A549 (cell line): ENCODE results near the gene MAFF. TPM values are rescaled to one million over a fixed set of nuclear protein-coding genes. Genes with fewer than 3 reads are reported as not detected.

Experiments used
- ATAC-seq, 2 experiments: fragments of 200-7000 bp in 1 of 2; fragments of >200 bp in 1 of 2; cut with Nextera tagmentation in 1 of 2; cut with Tn5 transposase in 1 of 2; 3 replicates each; pipeline versions ENCODE4 v1.8.0 to v1.9.1; 2018 to 2020; ENCODE audit warnings: mild to moderate bottlenecking in 1 of 2, moderate library complexity in 1 of 2
- CTCF ChIA-PET: fragments of 300-600 bp; sonication (Branson Sonifier 250); formaldehyde crosslinking; extraction: SDS; loops from one replicate; lab custom pipeline; 2021; ENCODE audit warnings: antibody characterized with exemption, inconsistent platforms; lab: Yijun Ruan, JAX
- POLR2A ChIA-PET: fragments of 350-600 bp; formaldehyde crosslinking; extraction: SDS; loops from one replicate; lab custom pipeline; 2021; ENCODE audit warnings: antibody characterized with exemption, inconsistent platforms; lab: Yijun Ruan, JAX
- DNase-seq, 2 experiments: peaks; one replicate each; pipeline versions ENCODE4 v3.0.0 to v3.0.0-alpha.2; 2011 to 2016; ENCODE audit warnings: low read depth in 1 of 2, low spot score in 1 of 2
- FAIRE-seq: peaks from 2 replicates; lab custom pipeline; 2011; peaks lifted over from hg19 to GRCh38; lab: Jason Lieb, UNC
- H3K27ac ChIP-seq, 2 experiments: fragments of >200 bp; sonication (Bioruptor Twin); formaldehyde crosslinking; 3 replicates each; pipeline ENCODE4 v1.5.1; 2016 to 2017
- H3K4me1 ChIP-seq: fragments of >200 bp; sonication (Bioruptor Twin); formaldehyde crosslinking; 3 replicates; pipeline ENCODE4 v1.6.1; 2016
- H3K4me2 ChIP-seq: fragments of >200 bp; sonication (Bioruptor Twin); formaldehyde crosslinking; 3 replicates; pipeline ENCODE4 v1.6.1; 2016
- H3K4me3 ChIP-seq: fragments of >200 bp; sonication (Bioruptor Twin); formaldehyde crosslinking; 3 replicates; pipeline ENCODE4 v1.5.1; 2016
- H3K9me3 ChIP-seq: fragments of >200 bp; sonication (Bioruptor Twin); formaldehyde crosslinking; 3 replicates; pipeline ENCODE4 v1.6.1; 2016
- CBX2 ChIP-seq: fragments of 200-600 bp; sonication (generic); IDR thresholded peaks from 2 replicates; pipeline ENCODE4 v1.6.1; 2016; ENCODE audit warnings: low read depth, mild to moderate bottlenecking, borderline replicate concordance
- CHD4 ChIP-seq: fragments of 200-600 bp; sonication (generic); IDR thresholded peaks from 2 replicates; pipeline ENCODE4 v1.6.1; 2016; ENCODE audit warnings: antibody characterized with exemption, mild to moderate bottlenecking, borderline replicate concordance
- EHF ChIP-seq: fragments of 250-450 bp; sonication (Bioruptor Pico); IDR thresholded peaks from 2 replicates; pipeline ENCODE4 v1.5.0; 2020; ENCODE audit warnings: mild to moderate bottlenecking
- EP300 ChIP-seq, 2 experiments: fragments of >200 bp; sonication (Bioruptor Twin); formaldehyde crosslinking; IDR thresholded peaks; 2 replicates in 1 of 2; 3 replicates in 1 of 2; pipeline ENCODE4 v1.6.1; 2016 to 2017
- HOXB13 ChIP-seq: fragments of 250-450 bp; sonication (Bioruptor Pico); IDR thresholded peaks from 2 replicates; pipeline ENCODE4 v1.5.0; 2020; ENCODE audit warnings: low read depth, mild to moderate bottlenecking, moderate library complexity
- HOXB5 ChIP-seq: fragments of 250-450 bp; sonication (Bioruptor Pico); IDR thresholded peaks from 2 replicates; pipeline ENCODE4 v1.5.0; 2020; ENCODE audit warnings: mild to moderate bottlenecking, moderate library complexity
- JUN ChIP-seq, 2 experiments: fragments of >200 bp; sonication (Bioruptor Twin); formaldehyde crosslinking; IDR thresholded peaks; 2 replicates in 1 of 2; 3 replicates in 1 of 2; pipeline ENCODE4 v1.6.1; 2016 to 2017
- MAFK ChIP-seq: fragments of 450-650 bp; IDR thresholded peaks from 2 replicates; pipeline ENCODE4 v1.6.1; 2014; ENCODE audit not compliant: partially characterized antibody
- MAZ ChIP-seq: fragments of 150-350 bp; IDR thresholded peaks from 2 replicates; pipeline ENCODE4 v1.6.1; 2014; ENCODE audit warnings: antibody characterized with exemption, low read depth, low read length, borderline replicate concordance
- MYC ChIP-seq: IDR thresholded peaks from 2 replicates; pipeline ENCODE4 v1.6.1; 2012; ENCODE audit warnings: mild to moderate bottlenecking, inconsistent platforms, low read length, improper control_type of control experiment, borderline replicate concordance
- NFE2L2 ChIP-seq: fragments of 150-350 bp; conservative IDR thresholded peaks from 2 replicates; pipeline ENCODE4 v1.6.1; 2014; ENCODE audit warnings: low read length
- POLR2AphosphoS2 ChIP-seq: conservative IDR thresholded peaks from 2 replicates; pipeline ENCODE4 v1.6.1; 2012; ENCODE audit warnings: low read length, improper control_type of control experiment, inconsistent platforms
- RFX5 ChIP-seq: fragments of 450-650 bp; IDR thresholded peaks from 2 replicates; pipeline ENCODE4 v1.7.1; 2014; ENCODE audit warnings: antibody characterized with exemption, mild to moderate bottlenecking, moderate library complexity
- TFCP2L1 ChIP-seq: fragments of 250-450 bp; sonication (Bioruptor Pico); IDR thresholded peaks from 2 replicates; pipeline ENCODE4 v1.5.0; 2021; ENCODE audit warnings: mild to moderate bottlenecking
- TP53 ChIP-seq: fragments of 250-450 bp; sonication (Bioruptor Pico); IDR thresholded peaks from 2 replicates; pipeline ENCODE4 v1.5.0; 2021; ENCODE audit warnings: mild to moderate bottlenecking, moderate library complexity
- ZC3H11A ChIP-seq: fragments of 450-650 bp; IDR thresholded peaks from 2 replicates; pipeline ENCODE4 v1.6.1; 2014; ENCODE audit warnings: antibody characterized with exemption, mild to moderate bottlenecking
- ZNF302 ChIP-seq: fragments of 250-450 bp; sonication (Bioruptor Pico); IDR thresholded peaks from 2 replicates; pipeline ENCODE4 v1.9.0; 2021; ENCODE audit warnings: inconsistent platforms, mild to moderate bottlenecking, moderate library complexity
- WGBS: methylation state at CpG from one replicate; pipeline ENCODE4 v1.1.6; 2017; ENCODE audit errors: missing lambda C conversion rate; 5-methylcytosine and 5-hydroxymethylcytosine counted together
- polyA plus RNA-seq, 4 experiments: library from polyadenylated mRNA; depleted of rRNA in 3 of 4; stranded (reverse); fragments of >200 nt; fragmentation: RNase III in 1 of 4; extraction: RNeasy Plus Mini Kit Qiagen cat#74134 plus additional on column Dnase treatment in 1 of 4; gene quantifications; 2 replicates in 3 of 4; 3 replicates in 1 of 4; pipeline ENCODE4 v1.2.3, GENCODE V29; 2011 to 2017
- TF ChIP-seq, protein P1 (sequence below): fragments of >200 bp; sonication (Bioruptor Twin); formaldehyde crosslinking; IDR thresholded peaks from 2 replicates; pipeline ENCODE4 v1.6.1; 2016
- TF ChIP-seq, protein P2 (sequence below): IDR thresholded peaks from 2 replicates; pipeline ENCODE4 v1.6.1; 2012; ENCODE audit warnings: low read depth, borderline replicate concordance
- TF ChIP-seq, protein P3 (sequence below): fragments of 450-650 bp; IDR thresholded peaks from 2 replicates; pipeline ENCODE4 v1.6.1; 2014; ENCODE audit warnings: antibody characterized with exemption

Gene MAFF
- polyA plus RNA-seq, 2 of the 4 experiments (the other 2 are of a cell fraction), result 3.2 to 4.0 TPM

DNA sequence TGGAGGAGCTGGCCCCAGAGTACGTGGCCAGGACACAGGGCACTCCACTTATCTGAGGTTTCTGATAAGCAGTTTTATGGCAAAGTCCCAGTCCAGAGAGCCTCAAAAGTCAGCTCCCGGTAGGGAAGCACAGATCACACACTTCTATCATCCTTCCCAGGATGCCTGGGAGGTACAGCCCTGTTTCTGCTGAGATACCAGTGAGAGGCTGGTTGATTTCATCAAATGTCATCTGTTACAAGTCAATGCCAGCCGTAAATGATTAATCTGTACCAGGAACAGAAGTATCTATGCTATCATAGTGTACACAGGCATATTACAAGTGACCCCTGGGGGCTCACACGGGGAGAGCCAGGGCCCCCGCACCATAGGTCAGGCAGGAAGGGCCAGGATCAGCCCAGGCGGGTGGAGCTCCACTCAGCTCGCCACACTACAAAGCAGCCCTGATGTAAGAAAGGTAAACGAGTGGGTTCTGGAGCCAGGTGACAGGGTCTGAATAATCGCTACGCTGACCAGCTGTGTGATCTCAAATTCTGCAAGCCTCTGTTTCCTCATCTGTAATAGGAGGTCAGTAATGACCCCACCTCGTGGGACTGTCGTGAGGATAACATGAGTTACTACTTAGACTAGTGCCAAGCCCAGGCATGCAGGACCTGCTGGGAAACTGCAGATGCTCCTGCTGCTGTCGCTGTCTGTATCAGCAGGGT lies 37.8 kb upstream of the MAFF start:
- Histone ChIP-seq H3K4me1 (peaks cover 42% of the 10 kb centered on the region), H3K9me3 (no peaks in the 10 kb centered on the region), H3K4me2 (peak overlapping the region; percentile 46), H3K4me3 (no peak overlapping the region), H3K27ac (peak overlapping the region; percentile 67 to 70)
- ChIA-PET POLR2A (interaction anchor here (1.2 kb wide), 1 partner anchor 49 kb away, joined by 3 read pairs; no protein-coding TSS in a partner anchor), CTCF (interaction anchor here (0.9 to 3.0 kb wide), 2 partner anchors 10 to 50 kb away, joined by 3 to 10 read pairs; no protein-coding TSS in a partner anchor)
- DNase-seq (peak in 1 of 2 experiments; percentile 39), FAIRE-seq (no peak), ATAC-seq (peak; percentile 50 to 66; a peak in 4 of 6 replicates)
- WGBS, result 44% methylated on average over 9 of the region's 13 CpGs
- TF ChIP-seq JUN (IDR thresholded peaks at IDR 0.05), result no peak
- no peak for TF ChIP-seq CBX2
- no peak for TF ChIP-seq TFCP2L1 (CRISPR knock-in tag)
- TF ChIP-seq ZNF302 (CRISPR knock-in tag), result no peak
- no peak for TF ChIP-seq TP53 (CRISPR knock-in tag)
- TF ChIP-seq, protein P1, sequence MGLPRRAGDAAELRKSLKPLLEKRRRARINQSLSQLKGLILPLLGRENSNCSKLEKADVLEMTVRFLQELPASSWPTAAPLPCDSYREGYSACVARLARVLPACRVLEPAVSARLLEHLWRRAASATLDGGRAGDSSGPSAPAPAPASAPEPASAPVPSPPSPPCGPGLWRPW, result no peak
- TF ChIP-seq MAFK, result no peak
- no peak for TF ChIP-seq EHF (CRISPR knock-in tag)
- TF ChIP-seq, protein P2, sequence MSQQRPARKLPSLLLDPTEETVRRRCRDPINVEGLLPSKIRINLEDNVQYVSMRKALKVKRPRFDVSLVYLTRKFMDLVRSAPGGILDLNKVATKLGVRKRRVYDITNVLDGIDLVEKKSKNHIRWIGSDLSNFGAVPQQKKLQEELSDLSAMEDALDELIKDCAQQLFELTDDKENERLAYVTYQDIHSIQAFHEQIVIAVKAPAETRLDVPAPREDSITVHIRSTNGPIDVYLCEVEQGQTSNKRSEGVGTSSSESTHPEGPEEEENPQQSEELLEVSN, result no peak
- TF ChIP-seq EP300 (IDR thresholded peaks at IDR 0.05), result no peak
- TF ChIP-seq ZC3H11A, result no peak
- TF ChIP-seq MAZ, result no peak

DNA sequence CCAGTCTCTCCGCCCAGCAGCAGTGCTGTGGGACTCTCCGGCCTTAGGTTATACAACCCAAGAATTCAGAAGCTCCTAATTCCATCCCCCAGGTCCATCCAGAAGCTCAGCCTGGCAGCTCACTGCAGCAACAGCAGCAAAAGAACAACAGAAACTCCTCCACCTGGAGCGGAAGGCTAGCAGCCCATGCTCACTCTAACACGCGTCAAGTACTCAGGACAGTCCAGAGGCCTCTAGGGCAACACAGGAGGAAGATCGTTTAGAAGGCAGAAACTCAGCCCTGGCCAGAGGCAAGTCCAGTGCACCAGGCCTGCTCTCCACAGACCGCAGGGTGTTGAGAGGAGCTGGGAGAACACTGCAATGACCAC lies 37.3 kb upstream of the MAFF start:
- H3K4me1 ChIP-seq, result peaks cover 42% of the 10 kb centered on the region
- no peak for TF ChIP-seq EHF (CRISPR knock-in tag)
- no peak for TF ChIP-seq NFE2L2
- no peak for TF ChIP-seq HOXB5
- TF ChIP-seq RFX5, result no peak
- TF ChIP-seq, protein P2, result no peak
- no peak for TF ChIP-seq MYC
- TF ChIP-seq POLR2AphosphoS2, result no peak
- TF ChIP-seq HOXB13 (CRISPR knock-in tag), result no peak
- WGBS, result 69% methylated on average over 6 of the region's 7 CpGs
- peak overlapping the region; percentile 67 to 70 for H3K27ac ChIP-seq
- peak overlapping the region; percentile 46 for H3K4me2 ChIP-seq
- ChIA-PET POLR2A (interaction anchor here (1.2 kb wide), 1 partner anchor 50 kb away, joined by 3 read pairs; no protein-coding TSS in a partner anchor), CTCF (interaction anchor here (3.0 kb wide), 1 partner anchor 51 kb away, joined by 10 read pairs; no protein-coding TSS in a partner anchor)
- no peaks in the 10 kb centered on the region for H3K9me3 ChIP-seq
- no peak overlapping the region for H3K4me3 ChIP-seq
- FAIRE-seq, result no peak
- peak; percentile 31 to 36; a peak in 3 of 6 replicates for ATAC-seq
- DNase-seq, result no peak

DNA sequence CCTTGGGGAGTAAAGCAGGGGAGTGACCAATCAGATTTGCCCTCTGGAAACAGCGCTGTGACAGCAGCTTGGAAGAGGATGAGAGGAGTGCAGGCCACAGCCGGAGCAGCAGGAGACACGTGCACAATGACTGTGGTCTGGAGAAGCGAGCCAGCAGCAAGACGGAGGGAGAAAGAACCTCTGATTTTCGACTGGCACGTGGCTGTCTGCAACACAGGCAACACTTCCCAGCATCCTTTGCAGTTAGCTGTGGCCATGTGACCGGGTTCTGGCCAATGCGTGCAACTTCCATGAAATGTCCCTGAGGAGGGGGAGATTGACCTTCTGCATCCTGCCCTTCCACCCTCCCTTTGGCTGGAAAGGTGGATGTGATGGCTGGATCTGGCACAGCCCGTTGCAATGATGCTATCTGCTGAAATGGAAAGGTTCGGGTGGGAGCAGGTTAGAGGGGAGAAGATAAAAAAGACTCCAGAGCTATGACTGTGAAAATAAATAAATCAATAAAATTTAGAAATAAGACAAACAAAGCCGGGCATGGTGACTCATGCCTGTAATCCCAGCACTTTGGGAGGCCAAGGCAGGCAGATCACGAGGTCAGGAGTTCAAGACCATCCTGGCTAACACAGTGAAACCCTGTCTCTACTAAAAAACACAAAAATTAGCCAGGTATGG lies 35.7 kb upstream of the MAFF start:
- H3K27ac ChIP-seq, result peak overlapping the region in 1 of 2 experiments; percentile 28; a peak in 2 of 6 replicates
- FAIRE-seq (no peak), DNase-seq (no peak), ATAC-seq (no peak)
- TF ChIP-seq TFCP2L1 (CRISPR knock-in tag), result no peak
- TF ChIP-seq MAZ, result no peak
- TF ChIP-seq HOXB5, result no peak
- no peak for TF ChIP-seq CHD4
- TF ChIP-seq, protein P3, sequence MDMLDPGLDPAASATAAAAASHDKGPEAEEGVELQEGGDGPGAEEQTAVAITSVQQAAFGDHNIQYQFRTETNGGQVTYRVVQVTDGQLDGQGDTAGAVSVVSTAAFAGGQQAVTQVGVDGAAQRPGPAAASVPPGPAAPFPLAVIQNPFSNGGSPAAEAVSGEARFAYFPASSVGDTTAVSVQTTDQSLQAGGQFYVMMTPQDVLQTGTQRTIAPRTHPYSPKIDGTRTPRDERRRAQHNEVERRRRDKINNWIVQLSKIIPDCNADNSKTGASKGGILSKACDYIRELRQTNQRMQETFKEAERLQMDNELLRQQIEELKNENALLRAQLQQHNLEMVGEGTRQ, result peak; percentile 35; the same call in 1 of the 2 replicates
- no peak for TF ChIP-seq EP300 (IDR thresholded peaks at IDR 0.05)
- CTCF ChIA-PET, result interaction anchor here (0.7 to 3.0 kb wide), 2 partner anchors 12 to 53 kb away, joined by 3 to 10 read pairs; no protein-coding TSS in a partner anchor
- WGBS, result 81% methylated on average over 13 of the region's 13 CpGs
- H3K4me3 ChIP-seq, result no peak overlapping the region
- peaks cover 42% of the 10 kb centered on the region for H3K4me1 ChIP-seq
- POLR2A ChIA-PET, result no interaction called here
- no peaks in the 10 kb centered on the region for H3K9me3 ChIP-seq
- no peak overlapping the region for H3K4me2 ChIP-seq
